AG09319 (cell line): Measurements from ENCODE around the gene CCL17.

Experiments used
- DNase-seq: peaks from one replicate; pipeline ENCODE4 v3.0.0-alpha.2; 2010; ENCODE audit warnings: low read depth; ENCODE audit errors: extremely low read depth
- CTCF ChIP-seq: IDR thresholded peaks from 2 replicates; pipeline ENCODE4 v1.5.1; 2011; ENCODE audit warnings: low read depth, mild to moderate bottlenecking, inconsistent platforms, low read length, moderate library complexity

Gene CCL17

GRCh38 chr16:57403965-57404817 lies at the start of gene CCL17:
CCL17 (plus strand) TSS chr16:57404767; CDS start chr16:57413933, 9,166 bp downstream.
- no peak for DNase-seq

GRCh38 chr16:57355898-57356414 lies 48.6 kb upstream of the CCL17 start:
- DNase-seq: no peak
- TF ChIP-seq CTCF: no peak

More at GRCh38 chr16:57403965-57404817, at the start of gene CCL17:
- no peak for TF ChIP-seq CTCF

GRCh38 chr16:57356547-57356946 lies 48.0 kb upstream of the CCL17 start:
- no peak for DNase-seq
- no peak for TF ChIP-seq CTCF

GRCh38 chr16:57357330-57358085 lies 47.1 kb upstream of the CCL17 start:
- TF ChIP-seq CTCF: no peak
- no peak for DNase-seq

GRCh38 chr16:57358086-57358420 lies 46.5 kb upstream of the CCL17 start:
- TF ChIP-seq CTCF: no peak
- DNase-seq: no peak

- no peak for TF ChIP-seq CTCF
- no peak for DNase-seq
Measured at GRCh38 chr16:57358527-57359095, 46.0 kb upstream of the CCL17 start, which contains the start of gene CCL22. CCL22 (plus strand) TSS chr16:57358783; CDS start chr16:57358817, 34 bp downstream.
